ENCODE data around the gene GSN.

GSN gene

DNA sequence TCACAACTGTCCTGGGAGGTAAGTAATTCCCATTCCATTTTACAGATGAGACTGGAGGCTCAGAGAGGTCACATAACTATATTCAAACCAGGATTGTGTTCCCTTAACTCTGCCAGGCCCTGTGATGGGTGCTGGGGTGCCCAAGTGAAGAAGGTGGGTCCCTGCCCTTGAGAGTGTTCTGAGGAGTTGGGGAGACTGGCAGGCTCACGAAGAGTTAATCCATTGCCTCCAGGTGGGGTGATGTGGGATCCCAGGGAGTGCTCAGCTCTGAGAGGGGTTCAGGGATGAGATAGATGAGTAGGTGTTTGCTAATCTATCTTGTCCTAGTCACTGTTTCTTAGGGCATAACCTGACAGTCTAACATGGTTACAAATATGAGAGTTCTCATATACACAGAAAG, 36.7 kb downstream of the GSN start:
- no peak for DNase-seq

DNA sequence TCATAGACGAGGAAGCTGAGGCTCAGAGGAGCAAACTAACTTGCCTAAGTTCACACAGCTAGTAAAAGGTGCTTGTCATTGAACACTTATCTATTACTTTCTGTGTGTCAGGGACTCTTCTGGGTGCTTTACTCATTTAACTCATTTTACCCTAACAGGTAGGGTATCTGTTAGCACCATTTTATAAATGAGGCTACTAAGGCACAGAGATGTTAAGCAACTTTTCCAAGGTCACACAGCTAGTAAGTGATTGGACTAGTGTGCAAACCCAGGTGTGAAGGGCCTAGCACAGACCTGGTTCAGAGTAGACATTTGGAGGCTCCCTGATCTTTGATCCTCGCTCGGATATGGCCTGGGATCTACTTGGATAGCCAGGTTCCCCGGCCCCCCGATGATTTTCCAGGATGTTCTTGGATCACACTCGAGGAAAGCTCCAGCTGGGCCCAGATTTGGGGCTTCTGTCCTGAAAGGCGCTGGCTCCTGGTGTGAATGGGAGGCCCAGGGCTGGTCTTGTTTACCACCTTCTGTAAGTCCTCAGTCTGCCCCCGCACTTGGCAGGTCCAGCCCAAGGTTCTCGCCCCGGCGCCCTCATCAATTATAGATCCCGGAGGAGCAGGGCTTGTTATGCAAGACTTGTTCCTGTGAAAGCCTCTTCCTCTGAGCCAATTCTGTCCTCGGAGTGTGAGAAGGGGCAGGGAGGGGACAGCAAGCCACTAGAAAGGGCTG, 37.5 kb downstream of the GSN start:
- DNase-seq, result no peak

- DNase-seq, result no peak
Measured at GRCh38 chr9:121307976-121308375, 40.0 kb downstream of the GSN start.

DNA sequence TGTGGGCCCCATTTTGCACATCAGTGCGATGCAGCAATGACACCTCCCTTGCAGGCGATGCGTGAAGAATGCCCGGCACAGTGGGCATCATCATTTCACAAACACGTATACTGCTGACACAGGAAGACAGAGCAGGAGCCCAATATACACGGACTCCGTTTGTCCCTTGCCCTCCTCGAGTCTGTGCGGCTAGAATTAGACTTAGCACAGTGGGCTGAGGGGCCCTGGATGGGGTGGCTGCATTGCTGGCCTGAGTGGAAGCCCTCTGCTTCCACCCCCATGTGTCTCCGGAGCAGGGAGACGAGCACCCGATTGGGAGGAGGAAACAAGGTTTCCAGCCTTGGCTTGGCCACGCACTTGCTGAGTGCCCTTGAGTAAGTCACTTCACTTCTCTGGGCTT, 40.8 kb downstream of the GSN start:
- no peak for DNase-seq

GRCh38 chr9:121309171-121309570, 41.2 kb downstream of the GSN start:
- no peak for DNase-seq

DNA sequence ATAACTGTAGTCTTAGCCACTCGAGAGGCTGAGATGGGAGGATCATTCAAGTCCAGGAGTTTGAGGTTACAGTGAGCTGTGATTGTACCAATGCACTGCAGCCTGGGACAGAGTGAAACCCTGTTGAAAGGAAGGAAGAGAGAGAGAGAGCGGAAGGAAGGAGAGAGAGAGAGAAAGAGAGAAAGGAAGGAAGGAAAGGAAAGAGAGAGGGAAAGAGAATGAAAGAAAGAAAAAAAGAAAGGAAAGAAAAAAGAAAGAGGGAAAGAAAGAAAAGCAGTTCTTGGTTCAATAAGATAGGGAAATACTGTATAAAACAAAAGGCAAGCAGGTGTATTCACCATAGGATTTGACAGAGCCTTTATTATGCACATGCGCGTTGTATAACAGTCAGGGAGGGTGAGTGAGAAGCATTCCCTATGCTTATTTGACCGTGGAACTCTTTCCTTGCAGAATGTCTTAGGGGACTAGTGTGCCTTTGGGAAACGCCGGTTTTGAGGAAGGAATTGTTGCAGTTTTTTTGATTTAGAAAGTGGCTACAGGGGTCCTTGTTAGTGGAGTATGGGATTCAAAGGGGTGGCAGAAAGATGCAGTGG, 42.0 kb downstream of the GSN start:
- DNase-seq, result no peak

GRCh38 chr9:121310571-121310970, 42.6 kb downstream of the GSN start:
- DNase-seq, result no peak

- no peak for DNase-seq
Measured at GRCh38 chr9:121312169-121312568, 44.2 kb downstream of the GSN start.

GRCh38 chr9:121313458-121314152, 45.6 kb downstream of the GSN start:
- DNase-seq, result no peak

DNA sequence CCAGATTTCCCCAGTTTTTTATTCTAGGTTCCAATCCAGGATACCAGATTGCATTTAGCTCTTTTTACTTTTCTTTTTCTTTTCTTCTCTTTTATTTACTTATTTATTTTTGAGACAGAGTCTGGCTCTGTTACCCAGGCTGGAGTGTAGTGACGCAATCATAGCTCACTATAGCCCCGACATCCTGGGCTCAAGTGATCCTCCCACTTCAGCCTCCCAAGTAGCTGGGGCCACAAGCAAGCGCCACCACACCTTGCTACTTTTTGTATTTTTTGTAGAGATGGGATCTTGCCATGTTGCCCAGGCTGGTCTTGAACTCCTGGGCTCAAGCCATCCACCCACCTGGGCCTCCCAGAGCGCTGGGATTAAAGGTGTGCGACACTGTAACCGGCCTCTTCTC, 48.4 kb downstream of the GSN start:
- DNase-seq, result no peak

DNA sequence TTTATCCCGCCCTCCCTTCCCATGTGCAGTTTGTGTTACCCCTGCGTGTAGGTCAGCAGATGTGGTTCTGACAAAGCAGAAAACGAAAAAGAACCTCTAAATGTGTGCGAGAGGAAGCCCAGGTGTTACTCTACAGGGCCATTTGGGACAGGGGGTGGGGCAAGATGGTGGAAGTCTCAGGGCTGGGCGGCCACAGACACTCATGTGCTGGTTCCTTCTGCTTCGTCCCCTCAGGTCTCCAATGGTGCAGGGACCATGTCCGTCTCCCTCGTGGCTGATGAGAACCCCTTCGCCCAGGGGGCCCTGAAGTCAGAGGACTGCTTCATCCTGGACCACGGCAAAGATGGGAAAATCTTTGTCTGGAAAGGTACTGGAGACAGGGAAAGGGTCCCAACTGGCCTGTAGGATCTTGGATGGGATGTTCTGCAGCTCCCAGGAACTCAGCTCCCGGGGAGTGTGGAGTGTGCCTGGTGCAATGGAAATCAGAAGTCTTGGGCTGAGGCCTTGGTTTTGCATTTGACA, 49.0 kb downstream of the GSN start:
- no peak for DNase-seq

DNA sequence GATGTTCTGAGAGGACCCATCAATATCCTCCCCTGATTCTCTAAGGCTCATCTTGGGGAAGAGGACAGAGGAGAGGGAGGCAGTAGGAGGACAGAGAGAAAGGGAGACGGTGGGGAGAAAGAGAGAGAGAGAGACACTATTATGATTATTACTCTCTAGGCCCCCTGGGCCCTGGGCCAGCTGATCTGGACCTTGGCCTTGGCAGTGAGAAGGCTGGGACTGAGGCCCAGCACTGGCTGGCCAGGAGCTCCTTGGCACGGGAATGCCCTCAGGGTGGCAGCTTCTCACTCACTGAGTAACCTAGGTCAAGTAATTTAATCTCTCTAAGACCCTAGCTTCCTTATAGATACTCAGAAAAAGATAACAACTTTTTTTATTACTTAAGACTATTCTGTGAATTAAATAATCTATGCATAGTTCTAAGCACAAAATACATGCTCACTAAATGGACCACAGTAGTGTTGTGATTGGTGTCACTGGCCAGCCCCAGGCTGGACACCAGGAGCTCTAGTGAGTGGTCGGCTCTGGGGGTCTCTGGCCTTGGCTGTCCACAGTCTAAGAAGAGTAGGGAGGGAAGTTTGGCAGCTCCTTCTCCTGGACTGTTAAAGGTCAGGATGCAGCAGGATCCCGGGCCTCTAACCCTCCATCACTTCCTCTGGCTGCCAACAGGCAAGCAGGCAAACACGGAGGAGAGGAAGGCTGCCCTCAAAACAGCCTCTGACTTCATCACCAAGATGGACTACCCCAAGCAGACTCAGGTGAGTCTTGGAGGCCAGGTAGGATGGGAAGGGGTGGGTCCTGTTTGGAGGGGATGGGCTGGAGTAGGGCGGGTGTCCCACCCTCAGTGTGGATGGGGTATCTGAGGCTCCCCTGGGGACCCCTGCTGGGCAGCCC, 50.0 kb downstream of the GSN start:
- no peak for DNase-seq

- DNase-seq, result no peak
Measured at GRCh38 chr9:121318631-121319382, 50.8 kb downstream of the GSN start.

DNA sequence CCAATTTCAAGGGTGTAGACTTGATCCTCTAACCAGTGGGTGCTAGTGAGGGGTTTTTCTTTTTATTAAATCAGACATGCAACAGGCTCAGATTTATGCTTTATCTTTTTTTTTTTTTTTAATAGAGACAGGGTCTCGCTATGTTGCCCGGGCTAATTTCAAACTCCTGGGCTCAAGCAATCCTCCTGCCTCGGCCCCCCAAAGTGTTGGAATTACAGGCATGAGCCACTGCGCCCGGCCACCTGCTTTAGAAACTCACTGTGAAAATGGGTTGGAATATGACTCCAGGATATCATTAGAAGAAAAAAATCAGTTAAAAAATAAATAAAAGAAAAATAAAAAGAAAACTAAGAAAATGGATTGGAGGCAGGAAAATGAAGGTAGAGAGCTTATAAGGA, 51.4 kb downstream of the GSN start:
- DNase-seq, result no peak

DNA sequence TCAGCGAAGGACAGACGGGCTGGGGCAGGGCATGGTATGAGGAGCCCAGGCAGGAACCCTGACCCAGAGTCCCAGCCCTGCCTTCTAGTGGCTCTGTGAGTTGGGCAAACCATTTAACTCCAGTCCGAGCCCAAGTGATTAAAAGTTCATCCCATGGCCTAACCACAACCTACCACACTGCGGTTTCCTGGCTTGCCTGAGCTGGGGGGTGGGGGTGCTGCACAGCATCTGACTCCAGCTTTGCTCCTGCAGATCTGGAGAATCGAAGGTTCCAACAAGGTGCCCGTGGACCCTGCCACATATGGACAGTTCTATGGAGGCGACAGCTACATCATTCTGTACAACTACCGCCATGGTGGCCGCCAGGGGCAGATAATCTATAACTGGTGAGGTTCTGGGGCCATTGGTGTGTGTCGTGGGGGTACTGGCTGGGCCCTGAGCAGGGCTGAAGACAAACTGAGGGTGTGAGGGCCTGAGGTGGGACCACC, 53.1 kb downstream of the GSN start:
- DNase-seq, result no peak

- peak; percentile 53 for DNase-seq
Measured at GRCh38 chr9:121322037-121322736, 54.2 kb downstream of the GSN start.

DNA sequence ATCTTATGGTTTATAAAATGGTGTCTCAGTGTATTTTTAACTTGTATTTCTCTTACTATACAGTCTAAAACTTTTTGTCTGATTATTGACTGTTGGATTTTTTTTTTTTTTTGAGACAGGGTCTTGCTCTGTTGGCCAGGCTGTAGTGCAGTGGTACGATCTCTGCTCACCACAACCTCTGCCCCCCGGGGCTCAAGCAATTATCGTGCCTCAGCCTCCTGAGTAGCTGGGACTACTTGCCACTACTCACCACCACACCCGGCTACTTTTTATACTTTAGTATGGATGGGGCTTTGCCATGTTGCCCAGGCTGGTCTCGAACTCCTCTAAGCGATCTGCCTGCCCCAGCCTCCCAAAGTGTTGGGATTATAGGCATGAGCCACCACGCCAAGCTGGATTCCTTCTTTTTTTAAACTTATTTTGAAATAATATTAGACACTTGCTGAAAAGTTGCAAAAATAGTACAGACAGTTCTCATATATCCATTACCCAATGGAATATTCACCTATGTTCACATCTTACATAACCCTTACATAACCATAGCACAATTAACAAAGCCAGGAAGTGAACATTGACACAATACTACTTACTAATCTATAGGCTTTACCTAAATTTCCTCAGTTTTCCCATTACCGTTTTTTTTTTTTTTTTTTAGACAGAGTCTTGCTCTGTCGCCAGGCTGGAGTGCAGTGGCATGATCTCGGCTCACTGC, 54.9 kb downstream of the GSN start:
- DNase-seq, result no peak

- no peak for DNase-seq
Measured at GRCh38 chr9:121323449-121324151, 55.6 kb downstream of the GSN start.

DNA sequence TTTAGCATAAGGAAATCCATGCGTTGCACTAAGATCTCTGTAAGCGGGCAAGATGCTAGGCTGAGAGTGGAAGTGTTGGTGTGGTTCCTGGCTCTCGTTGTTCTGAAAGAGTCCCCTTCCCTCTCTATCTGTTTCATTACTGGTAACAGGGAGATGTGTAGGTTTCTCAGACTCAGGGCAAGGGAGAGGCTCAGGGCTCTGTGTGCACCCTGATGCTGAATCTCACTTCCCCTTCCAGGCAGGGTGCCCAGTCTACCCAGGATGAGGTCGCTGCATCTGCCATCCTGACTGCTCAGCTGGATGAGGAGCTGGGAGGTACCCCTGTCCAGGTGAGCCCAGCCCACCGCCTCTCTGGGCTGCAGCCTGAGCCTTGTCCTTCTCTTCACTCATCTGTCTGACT, 56.4 kb downstream of the GSN start:
- peak; percentile 19 for DNase-seq

GRCh38 chr9:121324755-121325154, 56.8 kb downstream of the GSN start:
- no peak for DNase-seq
